ENCODE results near the gene CST8.

The CST8 gene

GRCh38 chr20:23520185-23520584 is 29.3 kb downstream of the CST8 start:
- TF ChIP-seq CTCF (IDR thresholded peaks at IDR 0.05; ENCODE audit: borderline replicate concordance, insufficient read depth, low read depth, low read length): no peak
- no peak overlapping the region for H3K4me3 ChIP-seq (ENCODE audit: low read depth, low read length)

- no peak for TF ChIP-seq CTCF (IDR thresholded peaks at IDR 0.05; ENCODE audit: borderline replicate concordance, insufficient read depth, low read depth, low read length)
- H3K4me3 ChIP-seq (ENCODE audit: low read depth, low read length): no peak overlapping the region
These were observed 33.2 kb downstream of the CST8 start for GRCh38 chr20:23524146-23524545.

GRCh38 chr20:23526850-23527249 is 35.9 kb downstream of the CST8 start:
- no peak overlapping the region for H3K4me3 ChIP-seq (ENCODE audit: low read depth, low read length)
- TF ChIP-seq CTCF (IDR thresholded peaks at IDR 0.05; ENCODE audit: borderline replicate concordance, insufficient read depth, low read depth, low read length): no peak

- no peak for TF ChIP-seq CTCF (IDR thresholded peaks at IDR 0.05; ENCODE audit: borderline replicate concordance, insufficient read depth, low read depth, low read length)
- H3K4me3 ChIP-seq (ENCODE audit: low read depth, low read length): no peak overlapping the region
These were observed 38.0 kb downstream of the CST8 start for GRCh38 chr20:23528867-23529431.

GRCh38 chr20:23530937-23531567 is 40.1 kb downstream of the CST8 start:
- H3K4me3 ChIP-seq (ENCODE audit: low read depth, low read length): no peak overlapping the region
- TF ChIP-seq CTCF (IDR thresholded peaks at IDR 0.05; ENCODE audit: borderline replicate concordance, insufficient read depth, low read depth, low read length): no peak

- no peak for TF ChIP-seq CTCF (IDR thresholded peaks at IDR 0.05; ENCODE audit: borderline replicate concordance, insufficient read depth, low read depth, low read length)
- H3K4me3 ChIP-seq (ENCODE audit: low read depth, low read length): no peak overlapping the region
These were observed 41.6 kb downstream of the CST8 start for GRCh38 chr20:23532533-23532932.

- no peak overlapping the region for H3K4me3 ChIP-seq (ENCODE audit: low read depth, low read length)
- TF ChIP-seq CTCF (IDR thresholded peaks at IDR 0.05; ENCODE audit: borderline replicate concordance, insufficient read depth, low read depth, low read length): no peak
These were observed 42.2 kb downstream of the CST8 start for GRCh38 chr20:23533161-23533560.

Data from GM12875 (cell line).